Naive thymus-derived CD8-positive, alpha-beta T cell (primary cell): ENCODE data around the gene ZNF283. TPM values are rescaled to one million over a fixed set of nuclear protein-coding genes. Genes with fewer than 3 reads are reported as not detected.

Experiments
- ATAC-seq, 2 donors: fragments of 150-1000 bp; cut with Tn5 transposase in 1 of 2; sonication (Bioruptor Pico), chemical (Tn5 transposase) in 1 of 2; 1 replicate in 1 of 2; 2 replicates in 1 of 2; pipeline ENCODE4 v1.10.0; 2021; ENCODE audit warnings: mild to moderate bottlenecking in 2 of 2, moderate library complexity in 2 of 2
- POLR2A ChIA-PET: fragments of 350-600 bp; sonication (Branson Sonifier 250); formaldehyde crosslinking; loops from one replicate; lab custom pipeline; 2021; ENCODE audit warnings: antibody characterized with exemption; lab: Charles Lee
- DNase-seq, 10 donors: peaks; one replicate each; pipeline versions ENCODE4 v3.0.0 to v3.0.0-alpha.2; 2020 to 2022
- H3K27ac Mint-ChIP-seq, 10 donors: one replicate each; pipeline ENCODE4 v1.8.0; 2020 to 2022; ENCODE audit warnings: mild to moderate bottlenecking in 10 of 10, mixed read lengths in 10 of 10, moderate library complexity in 4 of 10, inconsistent platforms in 1 of 10
- H3K27me3 Mint-ChIP-seq, 5 donors: one replicate each; pipeline ENCODE4 v1.8.0; 2021 to 2022; ENCODE audit warnings: mixed read lengths in 5 of 5
- H3K36me3 Mint-ChIP-seq, 3 donors: one replicate each; pipeline ENCODE4 v1.8.0; 2020 to 2022; ENCODE audit warnings: mixed read lengths in 3 of 3, mild to moderate bottlenecking in 2 of 3, inconsistent platforms in 1 of 3
- H3K4me1 Mint-ChIP-seq, 4 donors: one replicate each; pipeline ENCODE4 v1.8.0; 2021 to 2022; ENCODE audit warnings: mixed read lengths in 4 of 4
- H3K4me3 Mint-ChIP-seq, 10 donors: one replicate each; pipeline ENCODE4 v1.8.0; 2020 to 2022; ENCODE audit warnings: mild to moderate bottlenecking in 10 of 10, mixed read lengths in 10 of 10, moderate library complexity in 6 of 10, inconsistent platforms in 1 of 10
- H3K9me3 Mint-ChIP-seq, 9 donors: one replicate each; pipeline ENCODE4 v1.8.0; 2020 to 2022; ENCODE audit warnings: mixed read lengths in 9 of 9, mild to moderate bottlenecking in 3 of 9, inconsistent platforms in 1 of 9, moderate library complexity in 1 of 9
- polyA plus RNA-seq, 3 donors: library from polyadenylated mRNA; unstranded; fragments of 300-500 nt; fragmentation: Illumina TruSeq; gene quantifications; one replicate each; pipeline ENCODE4 v1.2.3, GENCODE V29; 2021
- total RNA-seq, 8 experiments: library from RNA in 2 of 8; stranded (reverse) in 2 of 8; gene quantifications; one replicate each; pipeline ENCODE4 v1.2.3 and lab custom pipeline; 2021 to 2026

Gene ZNF283
- total and polyA plus RNA-seq, 5 experiments from 2014 or later: 3.3 to 25.8 (median 4.3) TPM

GRCh38 chr19:43784241-43784980, 42.7 kb upstream of the ZNF283 start:
- peak; percentile 25 to 40 for ATAC-seq
- Mint-ChIP-seq H3K4me3 (peak overlapping the region; percentile 57 to 93 (median 84)), H3K27ac (peak overlapping the region; percentile 91 to 99 (median 96)), H3K36me3 (no peaks in the 10 kb centered on the region), H3K27me3 (peaks cover 0 to 14% (median 7%) of the 10 kb centered on the region in 5 donors), H3K4me1 (peaks cover 31 to 49% (median 47%) of the 10 kb centered on the region in 4 donors), H3K9me3 (no peaks in the 10 kb centered on the region)
- POLR2A ChIA-PET: interaction anchor here (0.8 to 1.7 kb wide), 8 partner anchors 9 to 43 kb away, joined by 3 to 20 read pairs (median 4); partner anchors contain the start of gene SMG9
- peak in 4 of 10 donors; percentile 43 to 61 (median 50) for DNase-seq

DNA sequence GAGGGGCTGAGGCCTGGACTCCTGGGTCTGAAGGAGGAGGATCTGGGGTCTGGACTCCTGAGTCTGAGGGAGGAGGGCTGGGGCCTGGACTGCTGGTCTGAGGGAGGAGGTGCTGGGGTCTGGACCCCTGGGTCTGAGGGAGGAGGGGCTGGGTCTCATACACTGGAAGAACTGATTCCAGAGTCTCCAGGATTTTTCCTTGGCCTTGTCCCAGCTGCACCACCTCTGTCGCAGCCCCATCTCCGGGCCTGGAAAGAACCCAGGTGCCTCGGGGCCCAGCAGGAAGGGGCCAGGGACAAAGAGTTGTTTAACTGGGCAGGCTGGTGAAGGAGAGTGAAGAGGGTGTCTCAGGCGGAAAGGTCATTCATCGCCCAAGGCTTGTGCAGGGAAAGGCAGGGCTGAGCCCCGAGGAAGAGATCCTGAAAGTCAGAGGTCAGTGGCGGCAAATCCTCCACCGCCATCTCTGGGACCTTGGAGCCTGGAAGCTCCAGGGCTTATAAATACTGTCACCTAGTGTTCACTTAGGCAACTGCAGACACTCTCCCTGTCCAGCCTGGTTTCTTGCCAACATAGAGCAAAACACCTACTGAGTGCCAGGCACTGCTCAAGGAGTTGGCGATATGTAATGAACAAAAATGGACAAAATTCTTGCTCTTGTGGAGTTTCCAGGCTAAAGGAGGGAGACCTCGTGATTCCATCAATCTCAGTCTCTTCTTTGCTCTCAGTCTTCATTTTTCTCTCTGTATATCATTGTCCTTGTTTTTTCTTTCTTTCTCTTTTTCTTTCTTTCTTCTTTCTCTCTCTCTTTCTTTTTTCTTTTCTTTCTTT, 41.9 kb upstream of the ZNF283 start:
- peaks cover 0 to 14% (median 11%) of the 10 kb centered on the region in 5 donors for H3K27me3 Mint-ChIP-seq
- POLR2A ChIA-PET: interaction anchor here (0.6 to 1.7 kb wide), 8 partner anchors 10 to 252 kb away, joined by 3 to 20 read pairs (median 3); partner anchors contain the start of genes SMG9 and ZNF575
- peak overlapping the region; percentile 89 to 99 (median 96) for H3K27ac Mint-ChIP-seq
- H3K4me3 Mint-ChIP-seq: peak overlapping the region; percentile 38 to 85 (median 73)
- H3K9me3 Mint-ChIP-seq: no peaks in the 10 kb centered on the region
- peak; percentile 28 to 37 for ATAC-seq
- DNase-seq: peak in 9 of 10 donors; percentile 24 to 73 (median 59)
- peaks cover 27 to 42% (median 41%) of the 10 kb centered on the region in 4 donors for H3K4me1 Mint-ChIP-seq
- H3K36me3 Mint-ChIP-seq: no peaks in the 10 kb centered on the region

- DNase-seq (no peak), ATAC-seq (no peak)
- no peaks in the 10 kb centered on the region for H3K36me3 Mint-ChIP-seq
- POLR2A ChIA-PET: interaction anchor here (0.6 kb wide), 1 partner anchor 232 kb away, joined by 3 read pairs; no protein-coding TSS in a partner anchor
- no peak overlapping the region for H3K4me3 Mint-ChIP-seq
- H3K27me3 Mint-ChIP-seq: peaks cover 2 to 20% (median 15%) of the 10 kb centered on the region in 5 donors
- H3K27ac Mint-ChIP-seq: no peak overlapping the region
- no peaks in the 10 kb centered on the region for H3K9me3 Mint-ChIP-seq
- peaks cover 20 to 34% (median 31%) of the 10 kb centered on the region in 4 donors for H3K4me1 Mint-ChIP-seq
Observed at GRCh38 chr19:43786665-43787064, 40.5 kb upstream of the ZNF283 start.

- H3K9me3 Mint-ChIP-seq: peaks cover 0 to 2% (median 0%) of the 10 kb centered on the region in 9 donors
Observed at GRCh38 chr19:43789029-43789428, 38.1 kb upstream of the ZNF283 start.

GRCh38 chr19:43790587-43790986, 36.5 kb upstream of the ZNF283 start:
- DNase-seq (no peak), ATAC-seq (no peak)
- Mint-ChIP-seq H3K27ac (no peak overlapping the region), H3K4me1 (no peaks in the 10 kb centered on the region), H3K4me3 (no peak overlapping the region), H3K36me3 (no peaks in the 10 kb centered on the region), H3K9me3 (peaks cover 0 to 2% (median 0%) of the 10 kb centered on the region in 9 donors), H3K27me3 (peaks cover 2 to 27% (median 21%) of the 10 kb centered on the region in 5 donors)
- POLR2A ChIA-PET: no interaction called here

More at GRCh38 chr19:43789029-43789428, 38.1 kb upstream of the ZNF283 start:
- POLR2A ChIA-PET: no interaction called here
- H3K27ac Mint-ChIP-seq: peak overlapping the region in 1 of 10 donors; percentile 57
- no peak for DNase-seq
- no peaks in the 10 kb centered on the region for H3K36me3 Mint-ChIP-seq
- H3K4me3 Mint-ChIP-seq: no peak overlapping the region
- no peak for ATAC-seq
- peaks cover 2 to 20% (median 19%) of the 10 kb centered on the region in 5 donors for H3K27me3 Mint-ChIP-seq
- H3K4me1 Mint-ChIP-seq: peaks cover 7 to 12% (median 11%) of the 10 kb centered on the region in 4 donors

GRCh38 chr19:43797118-43797517, 30.0 kb upstream of the ZNF283 start:
- peaks cover 10 to 23% (median 14%) of the 10 kb centered on the region in 4 donors for H3K4me1 Mint-ChIP-seq
- H3K4me3 Mint-ChIP-seq: peak overlapping the region; percentile 7 to 89 (median 53)
- POLR2A ChIA-PET: interaction anchor here (1.0 kb wide), 1 partner anchor 53 kb away, joined by 3 read pairs; no protein-coding TSS in a partner anchor
- H3K36me3 Mint-ChIP-seq: peaks cover 0 to 4% (median 4%) of the 10 kb centered on the region in 3 donors
- H3K27ac Mint-ChIP-seq: no peak overlapping the region
- DNase-seq: no peak
- peaks cover 0 to 9% (median 0%) of the 10 kb centered on the region in 9 donors for H3K9me3 Mint-ChIP-seq
- ATAC-seq: no peak
- H3K27me3 Mint-ChIP-seq: peaks cover 8 to 41% (median 30%) of the 10 kb centered on the region in 5 donors

GRCh38 chr19:43797556-43797955, 29.6 kb upstream of the ZNF283 start:
- Mint-ChIP-seq H3K27ac (no peak overlapping the region), H3K36me3 (peaks cover 0 to 4% (median 4%) of the 10 kb centered on the region in 3 donors), H3K9me3 (peaks cover 0 to 9% (median 0%) of the 10 kb centered on the region in 9 donors), H3K4me3 (peak overlapping the region in 8 of 10 donors; percentile 7 to 89 (median 62)), H3K4me1 (peaks cover 10 to 23% (median 14%) of the 10 kb centered on the region in 4 donors), H3K27me3 (peaks cover 8 to 41% (median 30%) of the 10 kb centered on the region in 5 donors)
- POLR2A ChIA-PET: no interaction called here
- no peak for DNase-seq
- no peak for ATAC-seq

DNA sequence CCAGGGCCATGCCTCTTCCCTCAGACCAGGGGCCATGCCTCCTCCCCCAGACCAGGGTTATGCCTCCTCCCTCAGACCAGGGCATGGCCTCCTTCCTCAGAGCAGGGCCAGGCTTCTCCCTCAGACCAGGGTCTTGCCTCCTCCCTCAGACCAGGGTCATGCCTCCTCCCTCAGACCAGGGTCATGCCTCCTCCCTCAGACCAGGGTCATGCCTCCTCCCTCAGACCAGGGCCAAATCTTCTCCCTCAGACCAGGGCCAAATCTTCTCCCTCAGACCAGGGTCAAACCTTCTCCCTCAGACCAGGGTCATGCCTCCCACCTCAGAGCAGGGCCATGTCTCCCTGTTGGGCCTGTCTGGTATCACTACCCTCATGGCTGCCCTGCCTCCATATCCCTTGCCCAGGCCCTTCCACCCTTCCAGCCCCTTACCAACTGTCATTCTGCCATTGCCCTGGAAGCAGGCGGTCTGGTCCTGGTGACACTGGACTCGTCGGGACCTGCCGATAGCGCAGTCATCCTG, 29.0 kb upstream of the ZNF283 start:
- H3K9me3 Mint-ChIP-seq: peaks cover 0 to 9% (median 0%) of the 10 kb centered on the region in 9 donors
- peaks cover 0 to 4% (median 4%) of the 10 kb centered on the region in 3 donors for H3K36me3 Mint-ChIP-seq
- POLR2A ChIA-PET: no interaction called here
- H3K27me3 Mint-ChIP-seq: peaks cover 8 to 45% (median 30%) of the 10 kb centered on the region in 5 donors
- H3K4me1 Mint-ChIP-seq: peaks cover 10 to 23% (median 14%) of the 10 kb centered on the region in 4 donors
- H3K4me3 Mint-ChIP-seq: peak overlapping the region; percentile 61 to 89 (median 80)
- ATAC-seq (no peak), DNase-seq (no peak)
- peak overlapping the region in 1 of 10 donors; percentile 76 for H3K27ac Mint-ChIP-seq

DNA sequence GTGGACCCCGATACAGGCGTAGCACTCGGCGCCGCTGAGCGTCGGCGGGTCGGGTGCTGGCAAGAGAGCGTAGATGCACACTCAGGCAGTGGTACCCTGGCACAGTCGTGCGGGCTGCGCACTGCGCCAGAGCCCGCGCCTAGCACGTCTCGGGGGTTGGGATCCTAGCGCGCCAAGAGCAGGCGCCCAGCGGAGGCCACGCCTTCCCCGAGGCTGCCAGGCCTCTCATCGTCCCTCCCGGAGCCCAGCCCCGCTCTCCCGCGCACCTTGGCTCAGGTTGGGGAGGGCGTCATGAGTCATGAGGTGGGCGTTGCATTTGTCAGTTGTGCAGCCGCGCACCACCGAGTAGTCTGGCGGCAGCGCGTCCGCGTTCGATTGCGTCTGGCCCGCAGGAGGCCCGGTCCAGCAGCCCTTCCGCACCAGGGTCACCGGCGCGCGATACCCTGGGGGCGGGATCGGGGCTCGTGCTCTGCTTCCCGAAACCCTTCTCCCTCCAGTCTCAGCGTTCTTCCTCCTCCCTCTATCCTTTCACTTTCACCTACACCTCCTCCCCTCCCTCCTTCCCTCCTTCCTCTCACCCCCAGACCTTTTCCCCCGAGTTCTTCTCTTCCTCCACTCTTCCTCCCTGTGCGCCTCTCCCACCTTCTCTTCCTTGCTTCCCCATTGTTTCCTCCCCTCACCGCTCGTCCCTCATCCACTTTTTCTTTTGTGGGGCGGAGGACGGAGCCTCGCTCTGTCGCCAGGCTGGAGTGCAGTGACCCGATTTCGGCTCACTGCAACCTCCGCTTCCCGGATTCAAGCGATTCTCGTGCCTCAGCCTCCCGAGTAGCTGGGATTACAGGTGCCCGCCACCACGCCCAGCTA, 28.3 kb upstream of the ZNF283 start:
- Mint-ChIP-seq H3K4me3 (peak overlapping the region; percentile 61 to 89 (median 80)), H3K4me1 (peaks cover 10 to 23% (median 14%) of the 10 kb centered on the region in 4 donors), H3K27ac (peak overlapping the region in 4 of 10 donors; percentile 62 to 76 (median 72)), H3K9me3 (peaks cover 0 to 9% (median 0%) of the 10 kb centered on the region in 9 donors), H3K36me3 (peaks cover 0 to 4% (median 4%) of the 10 kb centered on the region in 3 donors), H3K27me3 (peaks cover 8 to 41% (median 23%) of the 10 kb centered on the region in 5 donors)
- POLR2A ChIA-PET: interaction anchor here (0.6 kb wide), 1 partner anchor 83 kb away, joined by 4 read pairs; the partner anchor contains the start of gene IRGC
- DNase-seq (peak in 8 of 10 donors; percentile 33 to 78 (median 42)), ATAC-seq (peak; percentile 91 to 96)

DNA sequence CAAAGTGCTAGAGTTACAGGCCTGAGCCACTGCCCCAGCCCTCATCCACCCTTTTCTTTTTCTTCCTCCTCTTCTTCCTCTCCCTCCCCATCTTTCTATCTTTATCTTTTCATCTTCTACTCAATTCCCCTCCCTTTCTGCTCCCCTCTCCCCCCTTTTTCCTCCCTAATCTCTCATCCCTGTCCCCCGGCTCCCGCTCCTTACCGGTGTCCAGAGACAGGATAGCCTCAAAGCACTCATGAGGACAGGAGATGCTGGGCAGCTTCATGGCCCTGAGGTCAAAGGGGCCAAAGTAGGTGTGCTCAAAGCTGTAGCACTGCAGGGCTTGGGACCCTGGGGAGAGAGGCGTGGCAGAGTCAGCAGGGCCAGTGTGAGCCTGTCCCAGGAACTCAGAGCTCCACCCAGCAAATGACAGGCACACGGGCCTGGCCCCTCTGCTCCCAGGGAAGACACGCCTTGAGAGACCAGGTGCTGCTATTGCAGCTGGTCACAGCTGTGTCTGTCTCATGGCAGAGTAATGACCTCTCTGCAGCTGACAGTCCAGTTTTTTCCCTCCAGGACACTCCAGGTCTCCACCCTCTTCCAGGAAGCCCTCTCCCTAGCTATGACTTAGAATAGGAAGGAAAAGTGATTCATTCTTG, 27.5 kb upstream of the ZNF283 start:
- peak overlapping the region; percentile 5 to 89 (median 80) for H3K4me3 Mint-ChIP-seq
- H3K27me3 Mint-ChIP-seq: peaks cover 8 to 39% (median 19%) of the 10 kb centered on the region in 5 donors
- peaks cover 0 to 9% (median 0%) of the 10 kb centered on the region in 9 donors for H3K9me3 Mint-ChIP-seq
- ATAC-seq (no peak), DNase-seq (no peak)
- peak overlapping the region in 5 of 10 donors; percentile 0 to 76 (median 57) for H3K27ac Mint-ChIP-seq
- H3K36me3 Mint-ChIP-seq: peaks cover 0 to 4% (median 4%) of the 10 kb centered on the region in 3 donors
- POLR2A ChIA-PET: interaction anchor here (0.6 kb wide), 1 partner anchor 84 kb away, joined by 4 read pairs; the partner anchor contains the start of gene IRGC
- peaks cover 10 to 23% (median 14%) of the 10 kb centered on the region in 4 donors for H3K4me1 Mint-ChIP-seq
